ENCODE data around the gene HLF.

GRCh38 chr17:55275894-55276804, 11.4 kb downstream of the HLF start:
- TF ChIP-seq CTCF (IDR thresholded peaks at IDR 0.05) = no peak
- TF ChIP-seq POLR2AphosphoS5 (IDR thresholded peaks at IDR 0.05; ENCODE audit: low read depth, low read length) = no peak
- no peak for TF ChIP-seq SIN3A (IDR thresholded peaks at IDR 0.05; ENCODE audit: borderline replicate concordance, insufficient read depth, low read depth, low read length)

All from Panc1 (cell line).